COLO829 (cell line): ENCODE measurements around the gene TMEFF1.
A peak's percentile ranks its signal among the peaks of the same experiment; 100 is the strongest.
"Not testable (repeated sequence)": the region's sequence is repeated elsewhere in the genome, so short reads cannot be mapped to it uniquely, and the experiment has no call there.

Source experiments
- DNase-seq: peaks from one replicate; pipeline ENCODE4 v3.0.0; 2012; ENCODE audit warnings: low spot score

TMEFF1 gene

DNA sequence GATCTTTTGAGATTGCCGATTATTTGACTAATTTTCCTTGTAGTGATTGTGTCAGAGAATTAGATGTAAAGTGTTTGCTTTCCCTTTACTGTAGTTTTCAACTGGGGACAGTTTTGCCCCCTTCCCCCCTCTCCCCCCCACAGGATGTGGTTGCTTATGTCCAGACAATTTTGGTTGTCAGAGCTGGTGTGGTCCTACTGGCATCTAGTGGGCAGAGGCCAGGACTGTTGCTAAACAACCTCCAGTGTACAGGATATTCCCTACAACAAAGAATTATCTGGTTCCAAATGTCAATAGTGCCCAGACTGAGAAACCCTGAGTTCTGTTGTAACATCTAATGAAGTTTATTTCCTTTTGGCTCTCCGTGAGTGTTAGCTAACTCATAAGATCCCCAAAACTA lies 20.0 kb downstream of the TMEFF1 start:
- DNase-seq, result no peak

DNA sequence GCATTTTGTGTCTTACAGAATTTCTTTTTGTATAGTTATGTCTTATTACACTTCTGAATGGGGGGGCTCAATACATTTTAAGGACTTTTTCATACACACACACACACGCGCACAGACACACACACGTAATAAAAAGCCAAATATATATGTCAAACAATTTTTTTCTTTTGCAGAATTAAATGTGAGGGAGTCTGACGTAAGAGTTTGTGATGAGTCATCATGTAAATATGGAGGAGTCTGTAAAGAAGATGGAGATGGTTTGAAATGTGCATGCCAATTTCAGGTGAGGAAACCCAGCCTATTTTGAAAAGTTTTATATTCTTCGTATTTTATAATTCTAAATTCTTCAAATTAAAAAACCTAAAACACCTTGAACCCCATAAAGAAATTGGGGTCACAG lies 25.6 kb downstream of the TMEFF1 start:
- peak; percentile 22 for DNase-seq

DNA sequence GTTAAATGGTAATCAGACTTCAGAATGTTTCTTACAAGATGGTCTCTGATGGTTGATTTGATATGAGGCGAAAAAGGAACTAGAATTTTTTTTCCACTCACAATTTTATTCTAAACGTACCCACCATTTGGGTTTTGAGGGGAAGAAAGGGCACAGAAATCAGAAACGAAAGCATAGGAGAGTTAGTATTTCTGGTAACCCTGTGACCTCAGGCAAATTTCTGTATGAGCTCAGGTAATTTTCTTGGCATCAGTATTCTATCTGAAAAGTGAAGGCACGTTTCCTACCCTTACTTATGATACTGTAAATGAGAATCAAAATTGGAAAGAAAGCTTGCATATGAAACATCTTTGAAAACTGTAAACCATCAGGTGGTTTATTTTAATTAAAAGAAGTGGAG lies 26.5 kb downstream of the TMEFF1 start:
- DNase-seq, result no peak

DNA sequence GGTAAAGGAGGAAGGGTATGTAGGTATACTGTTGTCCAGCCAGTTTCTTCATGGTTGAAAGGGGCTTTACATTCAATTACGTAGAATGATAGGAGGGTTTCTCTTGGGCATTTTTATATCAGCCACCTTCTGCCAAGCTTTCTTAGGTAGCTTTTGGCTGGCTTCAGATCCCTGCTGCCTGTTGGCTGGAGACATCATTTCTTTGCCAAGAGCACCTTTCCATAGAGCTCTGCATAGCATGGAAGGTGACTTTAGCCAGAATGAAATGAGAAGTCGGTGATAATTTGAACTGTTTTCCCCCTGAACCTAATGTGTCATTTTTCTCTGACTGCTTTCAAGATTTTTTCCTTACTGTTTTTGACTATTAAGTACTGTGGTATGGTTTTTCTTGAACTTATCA lies 26.9 kb downstream of the TMEFF1 start:
- DNase-seq, result no peak

DNA sequence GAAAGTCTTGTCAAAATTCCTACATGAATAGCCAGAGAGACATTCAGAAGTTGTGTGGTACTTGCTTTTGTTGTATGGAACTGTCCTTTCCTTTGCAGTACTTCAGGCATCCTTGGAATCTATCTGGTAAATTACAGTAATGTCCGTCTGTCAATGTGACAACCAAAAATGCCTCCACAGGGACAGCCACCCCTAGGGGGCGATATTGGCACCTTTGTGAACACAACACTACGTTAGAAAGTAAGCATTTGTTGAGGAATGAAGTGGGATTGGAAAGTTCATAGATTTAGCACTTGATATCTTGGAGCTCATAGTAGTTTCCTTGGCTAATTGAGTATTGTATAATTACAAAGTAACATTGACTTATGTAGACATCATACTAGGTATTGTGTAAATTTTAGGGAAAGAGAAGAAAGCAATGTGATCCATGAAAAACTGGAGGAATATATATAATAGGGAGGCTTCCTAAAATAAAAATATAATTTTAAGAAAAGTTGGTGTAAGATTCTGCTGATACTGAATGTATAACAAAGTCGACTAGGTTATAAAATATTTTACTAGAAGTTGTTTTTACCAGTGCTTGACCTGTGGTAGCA lies 32.7 kb downstream of the TMEFF1 start:
- DNase-seq, result peak; percentile 69

DNA sequence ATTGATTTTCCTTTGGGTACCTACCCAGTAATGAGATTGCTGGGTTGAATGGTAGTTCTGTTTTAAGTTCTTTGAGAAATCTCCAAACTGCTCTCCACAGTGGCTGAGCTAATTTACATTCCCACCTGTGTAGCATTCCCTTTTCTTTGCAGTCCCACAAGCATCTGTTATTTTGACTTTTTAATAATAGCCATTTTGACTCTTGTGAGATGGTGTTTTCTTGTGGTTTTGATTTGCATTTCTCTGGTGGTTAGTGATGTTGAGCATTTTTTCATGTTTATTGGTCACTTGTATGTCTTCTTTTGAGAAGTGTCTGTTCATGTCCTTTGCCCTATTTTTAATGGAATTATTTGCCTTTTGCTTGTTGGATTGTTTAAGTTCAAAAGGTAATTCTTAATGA lies 34.4 kb downstream of the TMEFF1 start:
- not testable (repeated sequence) for DNase-seq

DNA sequence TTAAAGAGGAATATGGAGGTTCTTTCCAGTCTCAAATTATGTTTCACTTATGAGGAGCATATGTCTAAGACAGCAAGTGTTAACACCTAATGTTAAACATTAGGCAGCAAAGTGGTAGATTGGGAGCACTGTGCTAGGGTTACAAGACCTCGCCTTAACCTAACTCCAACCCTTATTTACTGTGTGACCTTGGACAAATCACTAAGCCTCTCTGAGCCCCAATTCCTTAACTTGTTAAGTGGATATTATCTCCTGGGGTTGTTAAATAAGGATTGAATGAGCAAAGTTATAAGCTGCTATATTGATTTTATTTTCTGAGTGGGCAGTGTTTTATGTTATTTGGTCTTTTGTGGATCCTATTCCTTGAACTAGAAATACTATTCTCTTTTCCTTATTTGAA lies 38.3 kb downstream of the TMEFF1 start:
- DNase-seq, result no peak

DNA sequence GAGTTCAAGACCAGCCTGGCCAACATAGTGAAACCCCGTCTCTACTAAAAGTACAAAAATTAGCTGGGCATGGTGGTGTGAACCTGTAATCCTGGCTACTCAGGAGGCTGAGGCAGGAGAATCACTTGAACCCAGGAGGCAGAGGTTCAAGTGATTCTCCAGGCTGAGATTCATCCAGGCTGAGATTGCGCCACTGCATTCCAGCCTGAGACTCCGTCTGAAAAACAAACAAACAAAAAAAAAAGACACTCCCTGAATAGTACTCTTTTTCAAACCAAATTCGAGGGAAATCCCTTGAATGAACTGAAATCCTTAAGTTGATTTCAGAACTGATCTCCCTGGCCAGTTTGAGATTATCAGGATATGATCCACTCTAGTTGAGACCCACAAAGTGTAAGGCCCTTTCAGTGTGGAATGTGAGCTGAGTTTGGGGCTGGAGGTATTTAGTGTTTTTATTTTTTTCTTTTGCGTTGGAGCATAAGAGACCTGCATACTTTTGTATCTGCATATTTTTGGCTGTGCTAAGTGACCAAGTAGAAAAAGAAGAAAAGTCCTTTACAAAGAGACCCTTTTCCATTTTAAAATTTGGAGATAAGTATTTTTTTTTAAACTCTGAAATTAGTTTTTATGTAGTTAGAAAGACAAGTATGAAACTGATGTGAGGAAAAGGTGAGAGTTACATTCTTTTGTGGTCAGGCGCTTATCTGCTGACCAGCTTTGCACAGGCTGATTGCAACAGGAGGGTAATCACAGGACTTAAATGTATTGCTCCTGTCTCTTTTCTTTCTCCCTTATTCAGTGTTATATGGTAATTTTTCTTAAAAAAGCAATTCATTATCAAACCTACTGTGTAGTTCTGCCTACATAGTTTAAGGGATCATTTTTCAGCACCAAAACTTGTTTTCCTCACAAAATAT lies 42.9 kb downstream of the TMEFF1 start:
- peak; percentile 12 for DNase-seq

DNA sequence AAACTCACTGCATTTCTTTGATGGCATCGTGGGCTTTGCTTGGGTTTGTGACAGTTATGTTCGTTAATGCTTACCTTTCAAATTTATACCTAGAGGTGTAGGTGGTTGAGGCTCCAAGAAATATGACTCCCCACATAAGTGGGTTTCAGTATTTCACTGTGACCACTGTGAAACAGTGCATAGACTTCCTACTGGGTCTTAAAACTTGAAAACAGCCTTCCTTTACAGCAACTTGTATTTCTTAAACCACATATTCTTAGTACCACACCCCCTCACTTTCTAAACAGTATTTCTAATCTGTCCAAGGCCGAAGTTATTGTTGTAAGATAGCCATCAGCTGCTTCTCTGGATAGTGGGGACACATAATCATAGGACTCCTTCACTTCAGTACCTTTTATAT lies 48.3 kb downstream of the TMEFF1 start:
- no peak for DNase-seq

DNA sequence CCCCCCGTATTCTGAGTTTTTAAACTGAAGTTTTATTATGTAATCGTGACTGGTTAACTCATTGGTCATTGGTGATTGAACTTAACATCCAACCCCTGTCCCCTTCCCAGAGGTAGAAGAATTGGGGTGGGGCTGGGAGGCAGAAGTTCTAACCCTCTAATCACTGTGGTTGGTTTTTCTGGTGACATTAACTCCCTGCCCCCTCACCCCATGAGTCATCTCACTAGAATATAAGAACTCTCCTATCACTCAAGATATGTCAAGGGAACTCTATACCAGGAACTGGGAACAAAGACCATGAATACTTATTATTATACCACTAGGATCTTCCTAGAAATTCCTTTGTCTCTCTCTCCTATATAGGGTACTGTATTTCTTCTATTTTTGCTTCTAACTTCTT lies 52.6 kb downstream of the TMEFF1 start:
- DNase-seq, result peak; percentile 48

DNA sequence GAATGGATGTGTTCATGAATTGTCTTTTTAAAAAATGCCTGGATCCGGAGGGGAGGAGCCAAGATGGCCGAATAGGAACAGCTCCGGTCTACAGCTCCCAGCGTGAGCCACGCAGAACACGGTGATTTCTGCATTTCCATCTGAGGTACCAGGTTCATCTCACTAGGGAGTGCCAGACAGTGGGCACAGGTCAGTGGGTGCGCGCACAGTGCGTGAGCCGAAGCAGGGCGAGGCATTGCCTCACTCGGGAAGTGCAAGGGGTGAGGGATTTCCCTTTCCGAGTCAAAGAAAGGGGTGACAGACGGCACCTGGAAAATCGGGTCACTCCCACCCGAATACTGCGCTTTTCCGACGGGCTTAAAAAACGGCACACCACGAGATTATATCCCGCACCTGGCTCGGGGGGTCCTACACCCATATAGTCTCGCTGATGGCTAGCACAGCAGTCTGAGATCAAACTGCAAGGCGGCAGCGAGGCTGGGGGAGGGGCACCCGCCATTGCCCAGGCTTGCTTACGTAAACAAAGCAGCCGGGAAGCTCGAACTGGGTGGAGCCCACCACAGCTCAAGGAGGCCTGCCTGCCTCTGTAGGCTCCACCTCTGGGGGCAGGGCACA lies 54.3 kb downstream of the TMEFF1 start:
- DNase-seq, result not testable (repeated sequence)

DNA sequence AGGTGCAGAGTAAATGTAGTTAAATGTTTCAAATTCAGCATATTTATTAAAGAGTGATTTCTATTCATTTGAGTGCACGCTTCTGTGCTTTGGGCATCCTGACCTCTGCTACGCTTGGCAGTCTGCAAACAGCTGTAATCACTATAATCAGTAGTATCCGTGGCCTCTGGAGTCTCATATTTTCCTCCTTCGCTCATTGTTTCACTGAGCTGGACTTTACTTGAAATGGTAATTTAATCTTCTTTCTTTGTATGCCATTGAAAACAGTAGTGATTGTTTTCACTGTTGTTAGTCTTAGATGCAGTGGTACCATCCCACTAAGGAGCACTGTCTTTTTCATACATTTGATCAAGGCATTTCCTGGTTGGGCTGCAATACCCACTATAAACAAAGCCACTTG lies 61.5 kb downstream of the TMEFF1 start:
- DNase-seq, result peak; percentile 49

DNA sequence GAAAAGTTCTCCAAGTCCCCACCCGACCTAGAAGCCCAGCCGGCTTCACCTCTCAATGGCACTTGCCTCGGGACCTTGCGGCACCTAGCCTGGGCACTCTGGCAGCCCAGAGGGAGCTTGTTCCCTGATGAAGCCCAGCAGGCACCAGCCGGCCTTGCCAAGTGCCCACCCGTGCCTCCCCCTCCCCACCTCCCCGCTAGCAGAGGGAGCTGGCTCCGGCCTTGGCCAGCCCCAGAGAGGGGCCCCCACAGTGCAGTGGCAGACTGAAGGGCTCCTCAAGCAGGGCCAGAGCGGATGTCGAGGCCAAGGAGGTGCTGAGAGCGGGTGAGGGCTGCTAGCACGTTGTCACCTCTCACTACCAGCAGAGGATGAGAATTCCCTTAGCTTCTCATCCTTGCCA lies 67.4 kb downstream of the TMEFF1 start:
- no peak for DNase-seq

DNA sequence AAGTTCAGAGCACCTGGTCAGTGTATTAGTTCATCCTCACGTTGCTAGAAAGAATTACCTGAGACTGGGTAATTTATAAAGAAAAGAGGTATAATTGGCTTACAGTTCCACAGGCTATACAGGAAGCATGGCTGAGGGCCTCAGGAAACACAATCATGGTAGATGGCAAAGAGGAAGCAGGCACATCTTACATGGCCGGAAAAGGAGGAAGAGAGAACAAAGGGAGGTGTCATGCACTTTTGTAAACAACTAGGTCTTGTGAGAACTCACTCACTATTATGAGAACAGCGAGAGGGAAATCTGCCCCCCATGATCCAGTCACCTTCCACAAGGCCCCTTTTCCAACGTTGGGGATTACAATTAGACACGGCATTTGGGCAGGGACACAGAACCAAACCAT lies 76.1 kb downstream of the TMEFF1 start:
- DNase-seq, result no peak

DNA sequence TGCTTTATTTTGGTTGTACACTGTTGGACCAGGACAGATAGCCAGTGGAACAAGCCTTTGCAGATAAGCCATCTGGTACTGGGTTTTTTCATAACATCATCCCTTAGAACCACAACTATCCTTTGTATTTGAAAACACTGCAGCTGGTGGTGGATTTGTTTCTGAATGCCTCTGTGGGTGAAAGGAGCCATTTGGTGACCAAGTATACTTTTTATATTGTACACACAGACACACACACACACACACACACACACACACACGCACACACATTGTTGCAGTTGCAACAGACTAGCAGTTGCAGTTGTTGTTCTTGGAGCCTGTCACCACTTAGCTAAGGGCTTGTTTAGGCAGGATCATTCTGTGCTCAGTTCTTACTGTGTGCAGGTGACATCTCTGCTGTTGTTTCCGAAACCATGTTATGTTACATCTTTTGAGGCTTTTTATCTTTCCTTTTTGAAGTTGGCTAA lies 82.0 kb downstream of the TMEFF1 start:
- DNase-seq, result no peak

DNA sequence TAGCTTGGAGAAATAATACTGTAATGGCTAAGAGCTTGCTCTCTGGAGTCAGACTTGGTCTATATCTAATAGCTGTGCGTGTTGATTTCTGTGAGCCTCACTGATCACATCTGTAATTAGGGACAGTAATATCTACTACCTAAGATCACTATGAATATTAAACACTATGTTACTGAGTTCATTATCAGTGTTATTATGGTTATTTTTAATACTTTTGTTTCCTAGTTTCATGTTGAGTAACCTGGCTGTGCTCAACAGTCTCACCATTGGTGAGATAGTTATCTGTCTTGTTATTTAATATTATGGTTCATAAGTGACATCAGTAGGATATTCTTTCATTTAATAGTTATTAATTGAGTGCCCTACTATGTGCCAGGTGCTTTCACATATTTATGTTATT lies 82.5 kb downstream of the TMEFF1 start:
- DNase-seq, result no peak

DNA sequence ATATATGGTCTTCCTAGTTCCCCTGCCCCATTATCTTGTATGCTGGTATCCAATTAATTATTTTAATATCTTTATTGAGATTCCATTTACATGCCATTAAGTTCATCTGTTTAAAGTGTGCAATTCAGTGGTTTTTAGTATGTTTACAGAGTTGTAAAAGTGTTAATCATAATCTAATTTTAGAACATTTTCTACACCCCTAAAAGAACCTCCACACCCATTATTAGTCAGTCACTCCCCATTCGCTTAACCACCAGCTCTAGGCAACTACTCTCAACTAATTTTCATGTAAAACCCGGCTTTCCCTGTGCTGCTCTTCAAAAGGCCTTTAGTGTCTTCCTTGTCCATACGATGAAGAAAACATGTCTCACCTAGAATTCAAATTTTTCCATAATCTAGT lies 84.1 kb downstream of the TMEFF1 start:
- no peak for DNase-seq

DNA sequence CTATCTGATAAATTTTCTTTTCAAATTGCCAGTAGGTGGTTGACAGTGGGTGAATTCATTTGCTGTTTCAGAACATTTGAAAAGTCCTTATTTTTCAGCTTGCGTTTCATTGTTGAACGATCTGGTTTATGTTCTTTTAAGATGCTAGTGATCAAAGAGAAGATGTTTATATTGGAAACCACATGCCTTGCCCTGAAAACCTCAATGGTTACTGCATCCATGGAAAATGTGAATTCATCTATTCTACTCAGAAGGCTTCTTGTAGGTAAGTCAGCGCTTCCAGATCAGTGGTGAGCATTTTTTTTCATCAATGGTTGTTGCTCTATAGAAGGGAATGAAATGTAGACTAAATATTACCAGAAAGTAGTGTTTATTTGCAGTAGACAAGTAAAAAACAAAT lies 88.3 kb downstream of the TMEFF1 start:
- no peak for DNase-seq

DNA sequence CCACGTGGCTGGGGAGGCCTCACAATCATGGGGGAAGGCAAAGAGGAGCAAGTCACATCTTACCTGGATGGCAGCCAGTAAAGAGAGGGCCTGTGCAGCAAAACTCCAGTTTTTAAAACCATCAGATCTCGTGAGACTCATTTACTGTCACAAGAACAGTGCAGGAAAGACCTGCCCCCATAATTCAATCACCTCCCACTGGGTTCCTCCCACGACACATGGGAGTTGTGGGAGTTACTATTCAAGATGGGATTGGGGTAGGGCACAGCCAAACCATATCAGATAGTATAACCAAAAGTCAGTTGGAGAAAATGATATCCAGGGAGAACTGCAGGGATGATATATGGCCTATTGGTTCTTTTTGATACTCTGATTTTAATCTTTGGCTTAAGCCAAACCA lies 94.9 kb downstream of the TMEFF1 start:
- no peak for DNase-seq

DNA sequence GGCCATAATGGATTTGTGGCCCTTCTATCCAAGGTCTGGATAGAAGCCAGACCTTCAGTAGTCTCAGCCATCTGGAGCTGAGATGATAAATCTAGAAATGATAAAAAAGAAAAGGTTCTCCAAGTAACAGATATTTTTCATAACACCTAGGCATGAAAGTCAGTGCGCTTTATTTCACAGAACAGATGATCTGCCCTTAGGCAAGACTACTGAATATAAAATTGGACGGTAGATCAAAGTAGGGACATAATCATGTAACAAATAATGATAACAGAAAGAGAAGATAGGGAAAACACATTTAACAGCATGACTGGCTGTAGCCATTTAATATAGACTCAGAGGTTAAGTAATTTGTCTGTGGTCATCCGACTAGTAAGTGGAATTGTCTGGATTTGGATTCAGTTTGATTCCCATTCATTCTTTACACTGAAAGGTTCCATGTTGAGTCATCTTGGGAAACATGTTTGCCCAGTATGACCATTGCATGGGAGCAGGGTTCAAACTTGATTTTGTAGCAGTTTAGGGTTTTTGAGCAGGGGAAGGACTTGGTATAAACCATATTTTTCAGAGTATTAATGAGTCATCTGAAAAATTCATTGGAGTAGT lies 100.8 kb downstream of the TMEFF1 start:
- no peak for DNase-seq

DNA sequence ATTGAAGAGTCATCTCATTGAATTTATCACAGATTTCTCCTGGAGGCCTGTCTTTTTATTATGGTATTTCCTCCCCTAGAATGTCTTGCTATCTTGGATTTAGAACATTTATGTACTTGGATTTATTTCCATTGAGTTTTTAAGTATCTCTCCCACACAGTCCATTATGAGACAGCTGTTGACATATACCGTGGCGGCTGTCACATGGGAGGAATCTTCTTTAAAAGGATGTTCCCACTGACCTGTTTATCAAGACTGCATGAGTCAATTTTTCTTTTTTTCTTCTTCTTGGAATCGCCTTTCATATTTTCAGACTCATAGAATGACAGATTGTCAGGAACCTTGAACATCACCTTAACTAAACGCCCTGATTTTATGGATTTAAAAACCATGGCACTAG lies 102.1 kb downstream of the TMEFF1 start:
- no peak for DNase-seq

DNA sequence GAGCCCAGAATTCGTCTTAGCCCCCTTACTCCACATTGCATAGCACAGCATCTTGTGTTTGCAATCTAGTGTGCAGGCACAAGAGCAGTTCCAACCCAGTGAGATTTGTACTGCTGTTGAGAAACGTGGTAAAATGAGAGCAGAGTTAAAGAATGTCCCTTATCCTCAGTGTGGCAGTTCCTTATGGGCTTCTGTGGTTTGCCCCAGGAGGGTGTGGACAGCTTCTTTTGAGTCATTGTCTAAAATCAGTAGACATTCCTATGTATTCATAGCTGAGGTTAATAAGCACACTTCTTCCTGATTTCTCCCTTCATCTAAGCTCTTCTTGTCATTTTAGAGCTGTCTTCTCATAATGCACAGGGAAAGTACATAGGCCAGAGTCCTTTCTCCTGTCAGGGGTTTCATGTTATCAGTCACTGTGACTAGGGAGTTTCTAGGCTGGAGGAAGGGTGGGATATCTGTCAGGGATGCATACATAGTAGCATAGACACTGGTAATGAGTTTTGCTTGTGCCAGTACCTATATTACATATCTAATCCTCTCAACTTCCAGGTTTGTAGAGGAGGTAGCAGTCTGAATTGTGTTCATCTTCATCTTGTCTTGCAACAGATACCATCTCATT lies 102.9 kb downstream of the TMEFF1 start:
- DNase-seq, result no peak
